Fibroblast of lung (primary cell): ENCODE measurements around the gene PHB1. TPM values are rescaled to one million over a fixed set of nuclear protein-coding genes. Genes with fewer than 3 reads are reported as not detected.

ENCODE experiments used
- DNase-seq, 2 donors: peaks; one replicate each; pipeline versions ENCODE4 v3.0.0 to v3.0.0-alpha.2; 2010; ENCODE audit warnings: low read depth in 2 of 2
- H2AFZ ChIP-seq: 2 replicates; pipeline ENCODE4 v1.5.1; 2012; ENCODE audit warnings: low read length, control low read depth, inconsistent platforms
- H3K27ac ChIP-seq: 2 replicates; pipeline ENCODE4 v1.5.1; 2011; ENCODE audit warnings: low read length, control low read depth; ENCODE audit not compliant: insufficient read depth
- H3K27me3 ChIP-seq: 2 replicates; pipeline ENCODE4 v1.5.1; 2011; ENCODE audit warnings: mild to moderate bottlenecking, low read length; ENCODE audit not compliant: control insufficient read depth, insufficient read depth
- H3K36me3 ChIP-seq: 2 replicates; pipeline ENCODE4 v1.5.1; 2011; ENCODE audit warnings: low read length; ENCODE audit not compliant: control insufficient read depth, insufficient read depth
- H3K4me1 ChIP-seq: 2 replicates; pipeline ENCODE4 v1.5.1; 2011; ENCODE audit warnings: low read length; ENCODE audit not compliant: control insufficient read depth, insufficient read depth; ENCODE audit errors: extremely low read depth
- H3K4me2 ChIP-seq: 2 replicates; pipeline ENCODE4 v1.5.1; 2011; ENCODE audit warnings: low read length, control low read depth; ENCODE audit not compliant: insufficient read depth; ENCODE audit errors: extremely low read depth
- H3K4me3 ChIP-seq, 4 experiments: fragments of 200-600 bp in 1 of 4; sonication (generic) in 1 of 4; replicated peaks in 1 of 4; 2 replicates each; pipeline ENCODE4 v1.5.1; 2011 to 2016; ENCODE audit warnings: low read length in 4 of 4, low read depth in 3 of 4, mild to moderate bottlenecking in 3 of 4, control low read depth in 2 of 4, inconsistent platforms in 1 of 4, mixed read lengths in 1 of 4; ENCODE audit not compliant: insufficient read depth in 1 of 4; ENCODE audit errors: control extremely low read depth in 1 of 4
- H3K79me2 ChIP-seq: 2 replicates; pipeline ENCODE4 v1.5.1; 2012; ENCODE audit warnings: mild to moderate bottlenecking, low read length, inconsistent platforms; ENCODE audit not compliant: control insufficient read depth, insufficient read depth
- H3K9ac ChIP-seq: 2 replicates; pipeline ENCODE4 v1.5.1; 2011; ENCODE audit warnings: mild to moderate bottlenecking, low read length, control low read depth; ENCODE audit not compliant: insufficient read depth
- H3K9me3 ChIP-seq: 2 replicates; pipeline ENCODE4 v1.5.1; 2012; ENCODE audit warnings: low read depth, low read length; ENCODE audit not compliant: control insufficient read depth, insufficient read depth
- H4K20me1 ChIP-seq: 2 replicates; pipeline ENCODE4 v1.5.1; 2011; ENCODE audit warnings: low read length; ENCODE audit not compliant: control insufficient read depth, insufficient read depth; ENCODE audit errors: extremely low read depth
- EZH2 ChIP-seq: IDR thresholded peaks from 2 replicates; pipeline ENCODE4 v1.5.1; 2012; ENCODE audit warnings: low read length, control low read depth, mild to moderate bottlenecking; ENCODE audit errors: missing control alignments
- polyA plus RNA-seq, 2 donors: library from polyadenylated mRNA; depleted of rRNA in 1 of 2; stranded (reverse) in 1 of 2; unstranded in 1 of 2; fragments of >200 nt; gene quantifications; 2 replicates each; pipeline ENCODE4 v1.2.1, GENCODE V29; 2011 to 2012; ENCODE audit warnings: missing spikeins in 1 of 2
- total RNA-seq: library from RNA; depleted of rRNA; stranded (reverse); fragments of >200 nt; gene quantifications from 2 replicates; pipeline ENCODE4 v1.2.1, GENCODE V29; 2014
- TF ChIP-seq, protein P1 (sequence below), 2 donors: IDR thresholded peaks in 1 of 2; conservative IDR thresholded peaks in 1 of 2; 1 replicate in 1 of 2; 2 replicates in 1 of 2; pipeline ENCODE4 v1.5.1; 2011 to 2012; ENCODE audit warnings: low read length in 2 of 2, control low read depth in 1 of 2, inconsistent platforms in 1 of 2, low read depth in 1 of 2, mild to moderate bottlenecking in 1 of 2

PHB1 gene
- total and polyA plus RNA-seq, 2 donors (not counting 1 experiment from before 2014, with no cell fraction given): 99.6 to 163 TPM

DNA sequence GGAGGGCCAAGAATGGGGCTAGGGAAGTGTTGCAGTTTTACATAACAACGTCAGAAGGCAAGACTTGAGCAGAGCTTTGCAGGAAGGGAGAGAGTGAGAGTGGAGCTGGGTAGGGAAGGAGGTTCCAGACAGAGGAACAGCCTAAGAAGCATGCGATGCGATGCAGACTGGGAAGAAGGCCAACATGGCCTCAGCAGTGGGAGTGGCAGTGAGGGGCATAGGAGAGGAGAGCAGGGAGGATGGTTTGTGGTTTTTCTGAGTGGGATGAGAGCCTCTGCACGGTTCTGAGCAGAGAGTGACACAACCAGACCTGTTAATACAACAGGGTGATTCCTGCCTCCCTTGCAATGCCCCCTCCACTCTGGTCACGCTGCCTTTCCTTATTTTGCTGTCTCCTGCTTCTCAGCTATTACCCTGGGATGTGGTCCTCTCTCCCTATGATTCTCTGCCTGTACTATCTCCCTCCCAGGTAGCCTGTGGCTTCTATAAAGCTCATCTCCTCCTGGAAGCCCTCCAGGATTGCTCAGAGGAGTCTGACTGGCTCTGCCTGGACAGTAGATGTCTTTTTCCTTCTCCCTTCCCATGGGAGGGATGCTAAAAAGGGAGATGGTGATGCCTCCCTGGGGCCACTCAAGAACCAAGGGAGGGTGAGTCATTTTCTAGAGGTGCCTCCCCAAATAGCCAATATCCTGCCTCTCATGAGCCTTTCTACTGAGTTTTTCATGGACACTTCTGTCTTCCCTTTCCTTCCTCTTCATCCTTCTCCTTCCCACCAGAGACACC, 41.7 kb upstream of the PHB1 start:
- no peaks in the 10 kb centered on the region for H3K4me1 ChIP-seq
- TF ChIP-seq, protein P1, sequence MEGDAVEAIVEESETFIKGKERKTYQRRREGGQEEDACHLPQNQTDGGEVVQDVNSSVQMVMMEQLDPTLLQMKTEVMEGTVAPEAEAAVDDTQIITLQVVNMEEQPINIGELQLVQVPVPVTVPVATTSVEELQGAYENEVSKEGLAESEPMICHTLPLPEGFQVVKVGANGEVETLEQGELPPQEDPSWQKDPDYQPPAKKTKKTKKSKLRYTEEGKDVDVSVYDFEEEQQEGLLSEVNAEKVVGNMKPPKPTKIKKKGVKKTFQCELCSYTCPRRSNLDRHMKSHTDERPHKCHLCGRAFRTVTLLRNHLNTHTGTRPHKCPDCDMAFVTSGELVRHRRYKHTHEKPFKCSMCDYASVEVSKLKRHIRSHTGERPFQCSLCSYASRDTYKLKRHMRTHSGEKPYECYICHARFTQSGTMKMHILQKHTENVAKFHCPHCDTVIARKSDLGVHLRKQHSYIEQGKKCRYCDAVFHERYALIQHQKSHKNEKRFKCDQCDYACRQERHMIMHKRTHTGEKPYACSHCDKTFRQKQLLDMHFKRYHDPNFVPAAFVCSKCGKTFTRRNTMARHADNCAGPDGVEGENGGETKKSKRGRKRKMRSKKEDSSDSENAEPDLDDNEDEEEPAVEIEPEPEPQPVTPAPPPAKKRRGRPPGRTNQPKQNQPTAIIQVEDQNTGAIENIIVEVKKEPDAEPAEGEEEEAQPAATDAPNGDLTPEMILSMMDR (conservative IDR thresholded peaks at IDR 0.05 in 1 of 2, IDR thresholded peaks at IDR 0.05 in 1 of 2; ENCODE audit: low read depth in 1 of 2, low read length in 2 of 2): no peak
- no peak for TF ChIP-seq EZH2
- no peak overlapping the region for H3K4me2 ChIP-seq
- no peak overlapping the region for H3K9ac ChIP-seq
- no peak overlapping the region for H3K4me3 ChIP-seq
- no peaks in the 10 kb centered on the region for H3K36me3 ChIP-seq
- H3K27me3 ChIP-seq: peaks cover 20% of the 10 kb centered on the region
- H4K20me1 ChIP-seq: no peaks in the 10 kb centered on the region
- DNase-seq: peak; percentile 77 to 91
- no peak overlapping the region for H2AFZ ChIP-seq
- no peaks in the 10 kb centered on the region for H3K79me2 ChIP-seq
- no peaks in the 10 kb centered on the region for H3K9me3 ChIP-seq
- no peak overlapping the region for H3K27ac ChIP-seq

DNA sequence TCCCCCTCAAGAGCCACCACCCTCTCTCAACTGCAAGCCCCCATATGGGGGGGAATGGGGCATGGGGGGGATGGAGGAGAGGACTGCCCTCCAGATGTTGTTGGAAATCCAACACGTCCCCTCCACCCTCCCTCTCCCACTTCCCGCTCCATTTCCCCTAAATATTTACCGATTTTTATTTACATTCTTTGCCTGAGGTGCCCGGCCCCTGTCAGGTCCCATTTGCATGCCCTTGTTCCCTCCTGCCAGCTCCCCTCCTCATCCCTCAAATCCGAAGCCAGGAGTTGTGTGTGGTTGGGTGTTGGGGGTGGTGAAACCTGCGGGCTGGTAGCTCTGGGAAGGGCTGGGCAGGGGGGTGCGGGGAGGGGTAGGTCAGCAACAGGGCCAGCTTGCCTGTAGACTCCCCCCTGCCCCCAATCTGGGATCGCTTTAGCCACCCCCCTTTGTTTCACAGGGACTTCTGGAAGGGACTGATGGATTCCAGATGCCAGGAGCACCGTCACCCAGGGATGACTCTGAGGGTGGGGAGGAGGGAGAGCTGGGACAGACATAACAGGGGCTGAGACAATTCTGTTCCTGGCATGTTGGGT, 40.7 kb upstream of the PHB1 start:
- Histone ChIP-seq H3K27me3 (peaks cover 12% of the 10 kb centered on the region), H4K20me1 (no peaks in the 10 kb centered on the region), H2AFZ (no peak overlapping the region), H3K79me2 (no peaks in the 10 kb centered on the region), H3K36me3 (no peaks in the 10 kb centered on the region), H3K27ac (no peak overlapping the region), H3K4me2 (no peak overlapping the region), H3K9me3 (no peaks in the 10 kb centered on the region), H3K4me1 (no peaks in the 10 kb centered on the region), H3K4me3 (no peak overlapping the region), H3K9ac (no peak overlapping the region)
- TF ChIP-seq EZH2: no peak
- TF ChIP-seq, protein P1 (conservative IDR thresholded peaks at IDR 0.05 in 1 of 2, IDR thresholded peaks at IDR 0.05 in 1 of 2; ENCODE audit: low read depth in 1 of 2, low read length in 2 of 2): no peak
- no peak for DNase-seq

DNA sequence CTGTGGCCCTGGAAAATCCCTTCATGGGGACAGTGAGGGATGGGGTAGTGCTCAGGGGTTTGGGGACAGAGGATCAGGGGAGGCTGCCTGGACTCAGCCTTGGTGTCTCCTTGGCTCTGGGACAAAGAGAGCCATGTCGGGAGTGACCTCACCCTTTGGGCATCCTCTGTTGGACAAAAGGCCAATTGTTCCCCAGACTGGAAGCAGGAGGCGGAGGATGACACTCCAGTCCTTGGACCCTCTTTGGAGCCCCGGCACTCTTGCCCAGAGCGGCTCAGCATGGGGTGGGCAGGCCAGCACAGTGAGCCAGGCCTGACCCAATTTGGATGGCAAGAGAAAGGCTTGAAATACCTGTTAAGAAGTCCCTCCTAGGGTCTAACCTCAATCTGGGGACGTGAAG, 39.4 kb upstream of the PHB1 start:
- H2AFZ ChIP-seq: no peak overlapping the region

More for the DNA sequence above, 39.4 kb upstream of the PHB1 start:
- no peaks in the 10 kb centered on the region for H3K9me3 ChIP-seq
- no peak overlapping the region for H3K4me2 ChIP-seq
- peaks cover 3% of the 10 kb centered on the region for H3K27me3 ChIP-seq
- H3K4me3 ChIP-seq: no peak overlapping the region
- H3K36me3 ChIP-seq: no peaks in the 10 kb centered on the region
- peak in 1 of 2 donors; percentile 62 for DNase-seq
- H4K20me1 ChIP-seq: no peaks in the 10 kb centered on the region
- no peak overlapping the region for H3K27ac ChIP-seq
- no peaks in the 10 kb centered on the region for H3K4me1 ChIP-seq
- H3K79me2 ChIP-seq: no peaks in the 10 kb centered on the region
- H3K9ac ChIP-seq: no peak overlapping the region
- TF ChIP-seq, protein P1 (conservative IDR thresholded peaks at IDR 0.05 in 1 of 2, IDR thresholded peaks at IDR 0.05 in 1 of 2; ENCODE audit: low read depth in 1 of 2, low read length in 2 of 2): no peak
- TF ChIP-seq EZH2: no peak
